GM19463 (cell line): ENCODE measurements around the gene IQCH.
A peak's percentile ranks its signal among the peaks of the same experiment; 100 is the strongest.

Source experiments
- ATAC-seq: cut with Tn5 transposase; IDR thresholded peaks from one replicate; pipeline ENCODE4 v1.9.1; 2021; ENCODE audit warnings: mild to moderate bottlenecking, moderate library complexity; ENCODE audit not compliant: unreplicated experiment

Gene IQCH

GRCh38 chr15:67481680-67482079 is 227.1 kb downstream of the IQCH start:
- no peak for ATAC-seq

GRCh38 chr15:67495585-67495984 is 241.0 kb downstream of the IQCH start:
- no peak for ATAC-seq

- no peak for ATAC-seq
Measured at GRCh38 chr15:67501177-67501835, 246.7 kb downstream of the IQCH start.

- no peak for ATAC-seq
Measured at GRCh38 chr15:67501836-67502461, 247.4 kb downstream of the IQCH start.

- no peak for ATAC-seq
Measured at GRCh38 chr15:67504056-67504455, 249.5 kb downstream of the IQCH start.

GRCh38 chr15:67504796-67505195 is 250.2 kb downstream of the IQCH start:
- no peak for ATAC-seq

GRCh38 chr15:67505675-67506572 is 251.3 kb downstream of the IQCH start:
- no peak for ATAC-seq

GRCh38 chr15:67506775-67507747 is 252.5 kb downstream of the IQCH start:
- ATAC-seq, result no peak

GRCh38 chr15:67508407-67508806 is 253.8 kb downstream of the IQCH start:
- no peak for ATAC-seq

GRCh38 chr15:67509918-67510317 is 255.3 kb downstream of the IQCH start:
- no peak for ATAC-seq

GRCh38 chr15:67510597-67511190 is 256.1 kb downstream of the IQCH start:
- no peak for ATAC-seq

GRCh38 chr15:67511606-67512005 is 257.0 kb downstream of the IQCH start:
- ATAC-seq, result no peak

GRCh38 chr15:67512140-67512539 is 257.6 kb downstream of the IQCH start:
- no peak for ATAC-seq

- ATAC-seq, result no peak
Measured at GRCh38 chr15:67512933-67513714, 258.5 kb downstream of the IQCH start.

- no peak for ATAC-seq
Measured at GRCh38 chr15:67515090-67515489, 260.5 kb downstream of the IQCH start.

GRCh38 chr15:67515557-67515956 is 261.0 kb downstream of the IQCH start:
- ATAC-seq, result no peak

GRCh38 chr15:67520321-67521028 is 265.9 kb downstream of the IQCH start:
- ATAC-seq, result no peak

GRCh38 chr15:67521029-67521782 is 266.6 kb downstream of the IQCH start, which contains the start of gene C15orf61:
TSS of gene C15orf61 (plus strand) at chr15:67521131. CDS start at chr15:67521249, 118 bp downstream.
- ATAC-seq, result peak; percentile 69
